Liver (tissue), 3 donors: ENCODE data around the gene SUPT4H1.

Experiments
- GABPA ChIP-seq, 2 donors: IDR thresholded peaks in 1 of 2; conservative IDR thresholded peaks in 1 of 2; 2 replicates each; pipeline ENCODE4 v1.6.1; 2016; ENCODE audit warnings: antibody characterized with exemption in 2 of 2, mild to moderate bottlenecking in 1 of 2, moderate library complexity in 1 of 2
- HNF4G ChIP-seq: IDR thresholded peaks from 2 replicates; pipeline ENCODE4 v1.6.1; 2016; ENCODE audit warnings: antibody characterized with exemption
- NR2F2 ChIP-seq: IDR thresholded peaks from 2 replicates; pipeline ENCODE4 v1.6.1; 2016; ENCODE audit warnings: antibody characterized with exemption
- RAD21 ChIP-seq, 2 donors: IDR thresholded peaks; 2 replicates each; pipeline ENCODE4 v1.6.1; 2016; ENCODE audit warnings: antibody characterized with exemption in 2 of 2, mild to moderate bottlenecking in 2 of 2
- SP1 ChIP-seq: IDR thresholded peaks from 2 replicates; pipeline ENCODE4 v1.6.1; 2018; ENCODE audit warnings: antibody characterized with exemption, mild to moderate bottlenecking
- TAF1 ChIP-seq: conservative IDR thresholded peaks from 2 replicates; pipeline ENCODE4 v1.6.1; 2016; ENCODE audit warnings: antibody characterized with exemption, mild to moderate bottlenecking
- YY1 ChIP-seq: IDR thresholded peaks from 2 replicates; pipeline ENCODE4 v1.6.1; 2016; ENCODE audit warnings: antibody characterized with exemption, mild to moderate bottlenecking
- TF ChIP-seq, protein P1 (sequence below): fragments of 150-350 bp; IDR thresholded peaks from 2 replicates; pipeline ENCODE4 v1.5.1; 2017; ENCODE audit warnings: improper control_type of control experiment, low read depth, low read length; ENCODE audit not compliant: missing input control
- TF ChIP-seq, protein P2 (sequence below): IDR thresholded peaks from 2 replicates; pipeline ENCODE4 v1.6.1; 2016; ENCODE audit warnings: antibody characterized with exemption, mild to moderate bottlenecking
- TF ChIP-seq, protein P3 (sequence below): IDR thresholded peaks from 2 replicates; pipeline ENCODE4 v1.6.1; 2016; ENCODE audit warnings: antibody characterized with exemption
- donor health status: healthy.
- donor health status: healthy.

DNA sequence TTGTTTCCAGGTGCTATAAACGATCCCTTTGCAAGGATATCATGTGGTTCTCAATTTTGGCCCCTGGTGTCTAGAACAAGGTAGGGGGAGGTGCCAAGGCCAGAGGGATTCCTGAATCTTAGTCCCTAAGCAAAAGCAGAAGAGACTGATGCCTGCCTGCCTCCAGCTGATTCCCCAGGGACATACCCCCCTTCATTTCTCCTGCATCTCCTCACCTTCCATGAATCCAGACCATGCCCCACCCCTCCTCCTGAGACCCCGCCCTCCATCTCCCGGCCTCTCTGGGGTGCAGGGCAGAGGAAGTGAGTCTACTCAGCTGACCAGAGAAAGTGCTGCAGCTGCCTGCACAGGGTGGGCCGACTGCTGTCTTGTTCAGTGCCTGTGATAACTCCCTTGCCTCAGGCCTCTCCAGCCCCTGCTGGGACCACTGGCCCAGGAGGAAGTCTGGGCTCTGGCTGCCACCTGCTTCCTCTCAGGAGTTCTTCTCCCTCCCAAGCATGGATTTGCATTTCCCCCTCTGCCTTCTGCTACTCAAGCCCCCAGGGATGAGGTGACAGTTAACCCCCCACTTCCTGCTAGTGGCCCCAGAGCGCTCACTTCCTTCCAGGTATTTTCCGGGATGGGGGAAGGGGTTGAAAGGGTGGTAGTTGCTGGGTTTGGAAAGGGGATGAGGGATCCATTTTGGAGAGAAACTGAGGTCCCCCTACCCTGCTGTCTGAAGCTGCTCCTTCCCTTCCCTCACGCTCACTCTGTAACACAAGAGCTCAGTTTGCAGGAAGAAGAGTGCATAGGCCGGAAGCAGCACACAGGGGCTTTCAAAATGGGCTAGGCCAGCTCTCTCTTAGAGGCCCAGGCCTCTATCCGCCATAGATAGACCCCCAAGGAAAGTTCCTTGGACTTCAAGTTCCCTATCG, 12.9 kb downstream of the SUPT4H1 start:
- TF ChIP-seq, protein P1, sequence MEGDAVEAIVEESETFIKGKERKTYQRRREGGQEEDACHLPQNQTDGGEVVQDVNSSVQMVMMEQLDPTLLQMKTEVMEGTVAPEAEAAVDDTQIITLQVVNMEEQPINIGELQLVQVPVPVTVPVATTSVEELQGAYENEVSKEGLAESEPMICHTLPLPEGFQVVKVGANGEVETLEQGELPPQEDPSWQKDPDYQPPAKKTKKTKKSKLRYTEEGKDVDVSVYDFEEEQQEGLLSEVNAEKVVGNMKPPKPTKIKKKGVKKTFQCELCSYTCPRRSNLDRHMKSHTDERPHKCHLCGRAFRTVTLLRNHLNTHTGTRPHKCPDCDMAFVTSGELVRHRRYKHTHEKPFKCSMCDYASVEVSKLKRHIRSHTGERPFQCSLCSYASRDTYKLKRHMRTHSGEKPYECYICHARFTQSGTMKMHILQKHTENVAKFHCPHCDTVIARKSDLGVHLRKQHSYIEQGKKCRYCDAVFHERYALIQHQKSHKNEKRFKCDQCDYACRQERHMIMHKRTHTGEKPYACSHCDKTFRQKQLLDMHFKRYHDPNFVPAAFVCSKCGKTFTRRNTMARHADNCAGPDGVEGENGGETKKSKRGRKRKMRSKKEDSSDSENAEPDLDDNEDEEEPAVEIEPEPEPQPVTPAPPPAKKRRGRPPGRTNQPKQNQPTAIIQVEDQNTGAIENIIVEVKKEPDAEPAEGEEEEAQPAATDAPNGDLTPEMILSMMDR: no peak
- no peak for TF ChIP-seq SP1
- no peak for TF ChIP-seq TAF1
- TF ChIP-seq RAD21 (IDR thresholded peaks at IDR 0.05): no peak
- TF ChIP-seq GABPA (IDR thresholded peaks at IDR 0.05 in 1 of 2, conservative IDR thresholded peaks at IDR 0.05 in 1 of 2): no peak
- TF ChIP-seq, protein P2, sequence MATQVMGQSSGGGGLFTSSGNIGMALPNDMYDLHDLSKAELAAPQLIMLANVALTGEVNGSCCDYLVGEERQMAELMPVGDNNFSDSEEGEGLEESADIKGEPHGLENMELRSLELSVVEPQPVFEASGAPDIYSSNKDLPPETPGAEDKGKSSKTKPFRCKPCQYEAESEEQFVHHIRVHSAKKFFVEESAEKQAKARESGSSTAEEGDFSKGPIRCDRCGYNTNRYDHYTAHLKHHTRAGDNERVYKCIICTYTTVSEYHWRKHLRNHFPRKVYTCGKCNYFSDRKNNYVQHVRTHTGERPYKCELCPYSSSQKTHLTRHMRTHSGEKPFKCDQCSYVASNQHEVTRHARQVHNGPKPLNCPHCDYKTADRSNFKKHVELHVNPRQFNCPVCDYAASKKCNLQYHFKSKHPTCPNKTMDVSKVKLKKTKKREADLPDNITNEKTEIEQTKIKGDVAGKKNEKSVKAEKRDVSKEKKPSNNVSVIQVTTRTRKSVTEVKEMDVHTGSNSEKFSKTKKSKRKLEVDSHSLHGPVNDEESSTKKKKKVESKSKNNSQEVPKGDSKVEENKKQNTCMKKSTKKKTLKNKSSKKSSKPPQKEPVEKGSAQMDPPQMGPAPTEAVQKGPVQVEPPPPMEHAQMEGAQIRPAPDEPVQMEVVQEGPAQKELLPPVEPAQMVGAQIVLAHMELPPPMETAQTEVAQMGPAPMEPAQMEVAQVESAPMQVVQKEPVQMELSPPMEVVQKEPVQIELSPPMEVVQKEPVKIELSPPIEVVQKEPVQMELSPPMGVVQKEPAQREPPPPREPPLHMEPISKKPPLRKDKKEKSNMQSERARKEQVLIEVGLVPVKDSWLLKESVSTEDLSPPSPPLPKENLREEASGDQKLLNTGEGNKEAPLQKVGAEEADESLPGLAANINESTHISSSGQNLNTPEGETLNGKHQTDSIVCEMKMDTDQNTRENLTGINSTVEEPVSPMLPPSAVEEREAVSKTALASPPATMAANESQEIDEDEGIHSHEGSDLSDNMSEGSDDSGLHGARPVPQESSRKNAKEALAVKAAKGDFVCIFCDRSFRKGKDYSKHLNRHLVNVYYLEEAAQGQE: no peak
- TF ChIP-seq, protein P3, sequence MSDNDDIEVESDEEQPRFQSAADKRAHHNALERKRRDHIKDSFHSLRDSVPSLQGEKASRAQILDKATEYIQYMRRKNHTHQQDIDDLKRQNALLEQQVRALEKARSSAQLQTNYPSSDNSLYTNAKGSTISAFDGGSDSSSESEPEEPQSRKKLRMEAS: no peak
- no peak for TF ChIP-seq NR2F2
- TF ChIP-seq HNF4G: no peak
- TF ChIP-seq YY1: no peak
